Keratinocyte (primary cell): ENCODE measurements around the gene NECTIN4. TPM values are rescaled to one million over a fixed set of nuclear protein-coding genes. Genes with fewer than 3 reads are reported as not detected.

ENCODE experiments used
- DNase-seq: peaks from one replicate; pipeline ENCODE4 v3.0.0-alpha.2; 2011; ENCODE audit warnings: low read depth, missing footprints, low spot score
- FAIRE-seq: peaks from 2 replicates; lab custom pipeline; 2011; peaks lifted over from hg19 to GRCh38; lab: Jason Lieb, UNC
- H2AFZ ChIP-seq: 2 replicates; pipeline ENCODE4 v1.6.0; 2012; ENCODE audit warnings: low read length, control low read depth, inconsistent platforms; ENCODE audit not compliant: control insufficient read depth
- H3K27ac ChIP-seq: 2 replicates; pipeline ENCODE4 v1.5.1; 2011; ENCODE audit warnings: low read length; ENCODE audit not compliant: control insufficient read depth, insufficient read depth
- H3K27me3 ChIP-seq: 3 replicates; pipeline ENCODE4 v1.6.0; 2011; ENCODE audit warnings: low read length; ENCODE audit not compliant: control insufficient read depth, insufficient read depth; ENCODE audit errors: extremely low read depth
- H3K36me3 ChIP-seq, 2 experiments: 2 replicates in 1 of 2; 3 replicates in 1 of 2; pipeline ENCODE4 v1.5.1; 2011; ENCODE audit warnings: low read length in 2 of 2, mild to moderate bottlenecking in 1 of 2; ENCODE audit not compliant: control insufficient read depth in 2 of 2, insufficient read depth in 2 of 2; ENCODE audit errors: extremely low read depth in 1 of 2
- H3K4me1 ChIP-seq: 3 replicates; pipeline ENCODE4 v1.5.1; 2011; ENCODE audit warnings: low read length; ENCODE audit not compliant: control insufficient read depth, insufficient read depth; ENCODE audit errors: extremely low read depth
- H3K4me2 ChIP-seq: 3 replicates; pipeline ENCODE4 v1.6.0; 2011; ENCODE audit warnings: low read depth, low read length; ENCODE audit not compliant: control insufficient read depth, insufficient read depth; ENCODE audit errors: extremely low read depth
- H3K4me3 ChIP-seq, 3 experiments: fragments of 200-600 bp in 1 of 3; sonication (generic) in 1 of 3; 2 replicates in 2 of 3; 3 replicates in 1 of 3; pipeline ENCODE4 v1.5.1; 2011 to 2016; ENCODE audit warnings: low read length in 3 of 3, mild to moderate bottlenecking in 3 of 3, control low read depth in 2 of 3, inconsistent platforms in 1 of 3, low read depth in 1 of 3, mixed read lengths in 1 of 3, mixed run types in 1 of 3, moderate library complexity in 1 of 3; ENCODE audit not compliant: control insufficient read depth in 2 of 3, insufficient read depth in 2 of 3; ENCODE audit errors: extremely low read depth in 1 of 3
- H3K79me2 ChIP-seq: 2 replicates; pipeline ENCODE4 v1.6.0; 2012; ENCODE audit warnings: low read length; ENCODE audit not compliant: control insufficient read depth, insufficient read depth
- H3K9ac ChIP-seq: 3 replicates; pipeline ENCODE4 v1.6.0; 2011; ENCODE audit warnings: low read length; ENCODE audit not compliant: control insufficient read depth, insufficient read depth; ENCODE audit errors: extremely low read depth
- H3K9me1 ChIP-seq: 3 replicates; pipeline ENCODE4 v1.6.0; 2011; ENCODE audit warnings: low read length; ENCODE audit not compliant: control insufficient read depth, insufficient read depth; ENCODE audit errors: extremely low read depth
- H3K9me3 ChIP-seq: 2 replicates; pipeline ENCODE4 v1.5.1; 2012; ENCODE audit warnings: low read depth, low read length; ENCODE audit not compliant: control insufficient read depth
- H4K20me1 ChIP-seq: 3 replicates; pipeline ENCODE4 v1.6.0; 2011; ENCODE audit warnings: low read length; ENCODE audit not compliant: control insufficient read depth, insufficient read depth; ENCODE audit errors: extremely low read depth
- CTCF ChIP-seq, 3 experiments: IDR thresholded peaks in 1 of 3; conservative IDR thresholded peaks in 1 of 3; optimal IDR thresholded peaks in 1 of 3; 2 replicates in 2 of 3; 3 replicates in 1 of 3; pipeline versions ENCODE3 to v1.5.1; 2011; ENCODE audit warnings: low read length in 3 of 3, mild to moderate bottlenecking in 3 of 3, moderate library complexity in 2 of 3, control low read depth in 1 of 3, inconsistent platforms in 1 of 3; ENCODE audit not compliant: insufficient read depth in 2 of 3; ENCODE audit errors: extremely low read depth in 1 of 3
- EZH2 ChIP-seq: IDR thresholded peaks from one replicate; pipeline ENCODE4 v1.6.1; 2012; ENCODE audit warnings: inconsistent platforms, mild to moderate bottlenecking, low read length, moderate library complexity
- dilution Hi-C: fragments of 300-500 bp; cut with MboI; formaldehyde crosslinking; loops from one replicate; pipeline ENCODE4 v1.7.0; 2020; ENCODE audit warnings: low sequenced_read_pairs; ENCODE audit not compliant: extremely low pct_ligation_motif_present
- polyA plus RNA-seq, 5 experiments: library from polyadenylated mRNA; depleted of rRNA in 3 of 5; stranded (reverse) in 3 of 5; stranded (forward) in 1 of 5; unstranded in 1 of 5; fragments of >200 nt; gene quantifications; 1 replicate in 1 of 5; 2 replicates in 3 of 5; 3 replicates in 1 of 5; pipeline versions ENCODE4 v1.2.1 to v1.2.3, GENCODE V29; 2011 to 2012; ENCODE audit warnings: missing spikeins in 2 of 5, low read depth in 1 of 5, low replicate concordance in 1 of 5

The NECTIN4 gene
- polyA plus RNA-seq, 1 donor (not counting 4 experiments of a cell fraction or from before 2014, with no cell fraction given), result 8.6 TPM

GRCh38 chr1:161069241-161069640 is 20.1 kb downstream of the NECTIN4 start:
- Histone ChIP-seq H3K9me3 (no peaks in the 10 kb centered on the region), H3K9ac (no peak overlapping the region), H3K27me3 (no peaks in the 10 kb centered on the region), H2AFZ (no peak overlapping the region), H3K4me1 (peaks cover 28% of the 10 kb centered on the region), H3K4me3 (no peak overlapping the region), H3K79me2 (no peaks in the 10 kb centered on the region), H3K36me3 (no peaks in the 10 kb centered on the region), H3K27ac (no peak overlapping the region), H3K4me2 (no peak overlapping the region), H4K20me1 (no peaks in the 10 kb centered on the region), H3K9me1 (peaks cover 2% of the 10 kb centered on the region)
- TF ChIP-seq CTCF (optimal IDR thresholded peaks at IDR 0.05 in 1 of 3, IDR thresholded peaks at IDR 0.05 in 1 of 3, conservative IDR thresholded peaks at IDR 0.05 in 1 of 3; ENCODE audit: extremely low read depth in 1 of 3, insufficient read depth in 2 of 3, low read length in 3 of 3), result no peak
- TF ChIP-seq EZH2, result no peak
- dilution Hi-C loops, result no loop called here
- DNase-seq, result no peak
- no peak for FAIRE-seq

- no peak for FAIRE-seq
Observed at GRCh38 chr1:161068306-161069234, 20.8 kb downstream of the NECTIN4 start.

More at GRCh38 chr1:161068306-161069234, 20.8 kb downstream of the NECTIN4 start:
- no peaks in the 10 kb centered on the region for H4K20me1 ChIP-seq
- dilution Hi-C loops, result no loop called here
- peaks cover 2% of the 10 kb centered on the region for H3K9me1 ChIP-seq
- H3K4me3 ChIP-seq, result no peak overlapping the region
- H3K36me3 ChIP-seq, result no peaks in the 10 kb centered on the region
- H3K4me2 ChIP-seq, result no peak overlapping the region
- H3K79me2 ChIP-seq, result no peaks in the 10 kb centered on the region
- H3K9me3 ChIP-seq, result no peaks in the 10 kb centered on the region
- H3K4me1 ChIP-seq, result peaks cover 21% of the 10 kb centered on the region
- DNase-seq, result no peak
- peak overlapping the region; percentile 61 for H2AFZ ChIP-seq
- no peak overlapping the region for H3K27ac ChIP-seq
- no peak overlapping the region for H3K9ac ChIP-seq
- TF ChIP-seq CTCF (optimal IDR thresholded peaks at IDR 0.05 in 1 of 3, IDR thresholded peaks at IDR 0.05 in 1 of 3, conservative IDR thresholded peaks at IDR 0.05 in 1 of 3; ENCODE audit: extremely low read depth in 1 of 3, insufficient read depth in 2 of 3, low read length in 3 of 3), result no peak
- TF ChIP-seq EZH2, result no peak
- H3K27me3 ChIP-seq, result no peaks in the 10 kb centered on the region
